Measurements from ENCODE around the gene CBFA2T3.

The CBFA2T3 gene

DNA sequence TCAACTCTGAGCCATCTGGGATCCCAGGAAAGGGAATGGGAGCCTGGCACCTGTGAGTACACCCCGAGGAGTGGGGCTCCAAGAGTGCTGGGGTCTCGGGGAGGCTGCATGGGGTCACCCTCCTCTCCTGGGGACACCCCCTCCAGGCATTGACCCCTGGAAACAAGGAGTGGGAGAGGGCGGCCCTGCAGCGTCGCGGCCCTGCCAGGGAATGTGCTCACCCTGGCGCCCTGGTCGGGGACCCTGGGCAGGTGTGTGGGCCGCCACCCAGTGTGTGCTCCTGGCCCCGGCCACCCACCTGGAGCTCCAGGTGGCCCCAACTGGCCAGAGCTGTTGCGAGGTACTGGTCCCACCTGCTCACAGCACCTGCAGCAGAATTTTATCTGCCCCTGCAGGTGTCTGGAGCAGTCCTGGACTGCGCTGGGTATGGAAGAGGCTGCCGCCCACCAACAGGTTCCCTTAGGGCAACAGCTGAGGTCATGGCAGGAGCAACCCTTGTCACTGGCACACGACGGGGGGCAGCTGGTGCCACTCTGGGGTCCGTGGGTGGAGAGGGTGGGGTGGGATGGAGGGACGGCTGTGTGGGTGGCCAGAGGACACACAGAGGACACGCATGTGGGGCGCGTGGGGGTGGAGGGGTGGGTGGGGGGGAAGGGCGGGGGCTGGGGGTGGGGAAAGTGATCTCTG, 105.1 kb downstream of the CBFA2T3 start:
- TF ChIP-seq POLR2AphosphoS5 (IDR thresholded peaks at IDR 0.05; ENCODE audit: low read depth, low read length), result no peak
- no peak for TF ChIP-seq SIN3A (IDR thresholded peaks at IDR 0.05; ENCODE audit: borderline replicate concordance, insufficient read depth, low read length)
- no peak for TF ChIP-seq FOXP2 (optimal IDR thresholded peaks at IDR 0.05; ENCODE audit: borderline replicate concordance, extremely low read depth, extremely low read length, insufficient read depth)
- TF ChIP-seq, protein P1, sequence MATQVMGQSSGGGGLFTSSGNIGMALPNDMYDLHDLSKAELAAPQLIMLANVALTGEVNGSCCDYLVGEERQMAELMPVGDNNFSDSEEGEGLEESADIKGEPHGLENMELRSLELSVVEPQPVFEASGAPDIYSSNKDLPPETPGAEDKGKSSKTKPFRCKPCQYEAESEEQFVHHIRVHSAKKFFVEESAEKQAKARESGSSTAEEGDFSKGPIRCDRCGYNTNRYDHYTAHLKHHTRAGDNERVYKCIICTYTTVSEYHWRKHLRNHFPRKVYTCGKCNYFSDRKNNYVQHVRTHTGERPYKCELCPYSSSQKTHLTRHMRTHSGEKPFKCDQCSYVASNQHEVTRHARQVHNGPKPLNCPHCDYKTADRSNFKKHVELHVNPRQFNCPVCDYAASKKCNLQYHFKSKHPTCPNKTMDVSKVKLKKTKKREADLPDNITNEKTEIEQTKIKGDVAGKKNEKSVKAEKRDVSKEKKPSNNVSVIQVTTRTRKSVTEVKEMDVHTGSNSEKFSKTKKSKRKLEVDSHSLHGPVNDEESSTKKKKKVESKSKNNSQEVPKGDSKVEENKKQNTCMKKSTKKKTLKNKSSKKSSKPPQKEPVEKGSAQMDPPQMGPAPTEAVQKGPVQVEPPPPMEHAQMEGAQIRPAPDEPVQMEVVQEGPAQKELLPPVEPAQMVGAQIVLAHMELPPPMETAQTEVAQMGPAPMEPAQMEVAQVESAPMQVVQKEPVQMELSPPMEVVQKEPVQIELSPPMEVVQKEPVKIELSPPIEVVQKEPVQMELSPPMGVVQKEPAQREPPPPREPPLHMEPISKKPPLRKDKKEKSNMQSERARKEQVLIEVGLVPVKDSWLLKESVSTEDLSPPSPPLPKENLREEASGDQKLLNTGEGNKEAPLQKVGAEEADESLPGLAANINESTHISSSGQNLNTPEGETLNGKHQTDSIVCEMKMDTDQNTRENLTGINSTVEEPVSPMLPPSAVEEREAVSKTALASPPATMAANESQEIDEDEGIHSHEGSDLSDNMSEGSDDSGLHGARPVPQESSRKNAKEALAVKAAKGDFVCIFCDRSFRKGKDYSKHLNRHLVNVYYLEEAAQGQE (IDR thresholded peaks at IDR 0.05; ENCODE audit: insufficient read depth in 1 of 2, low read depth in 2 of 2, low read length in 2 of 2), result no peak
- no peak for TF ChIP-seq TAF1 (IDR thresholded peaks at IDR 0.05; ENCODE audit: borderline replicate concordance, insufficient read depth, low read length)

DNA sequence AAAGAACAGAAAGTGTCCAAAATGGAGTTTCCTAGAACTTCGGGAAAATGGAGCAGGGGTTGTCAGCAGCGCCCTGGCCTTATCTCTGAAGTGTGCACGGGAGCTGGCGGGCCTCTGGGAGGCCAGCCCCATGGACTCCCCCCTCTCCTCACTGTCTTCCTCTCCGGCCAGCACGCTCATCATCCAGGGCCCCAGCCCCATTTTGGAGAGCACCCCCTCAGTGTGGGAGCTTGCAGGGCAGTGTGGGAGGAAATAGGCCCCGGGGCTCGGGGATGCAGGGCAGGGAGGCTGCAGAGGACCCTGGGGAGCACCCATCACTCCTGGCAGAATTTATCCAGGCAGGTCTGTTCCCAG, 105.7 kb downstream of the CBFA2T3 start:
- no peak for TF ChIP-seq POLR2AphosphoS5 (IDR thresholded peaks at IDR 0.05; ENCODE audit: low read depth, low read length)
- TF ChIP-seq, protein P1 (IDR thresholded peaks at IDR 0.05; ENCODE audit: insufficient read depth in 1 of 2, low read depth in 2 of 2, low read length in 2 of 2), result no peak
- no peak for TF ChIP-seq FOXP2 (optimal IDR thresholded peaks at IDR 0.05; ENCODE audit: borderline replicate concordance, extremely low read depth, extremely low read length, insufficient read depth)
- TF ChIP-seq TAF1 (IDR thresholded peaks at IDR 0.05; ENCODE audit: borderline replicate concordance, insufficient read depth, low read length), result no peak
- no peak for TF ChIP-seq SIN3A (IDR thresholded peaks at IDR 0.05; ENCODE audit: borderline replicate concordance, insufficient read depth, low read length)

DNA sequence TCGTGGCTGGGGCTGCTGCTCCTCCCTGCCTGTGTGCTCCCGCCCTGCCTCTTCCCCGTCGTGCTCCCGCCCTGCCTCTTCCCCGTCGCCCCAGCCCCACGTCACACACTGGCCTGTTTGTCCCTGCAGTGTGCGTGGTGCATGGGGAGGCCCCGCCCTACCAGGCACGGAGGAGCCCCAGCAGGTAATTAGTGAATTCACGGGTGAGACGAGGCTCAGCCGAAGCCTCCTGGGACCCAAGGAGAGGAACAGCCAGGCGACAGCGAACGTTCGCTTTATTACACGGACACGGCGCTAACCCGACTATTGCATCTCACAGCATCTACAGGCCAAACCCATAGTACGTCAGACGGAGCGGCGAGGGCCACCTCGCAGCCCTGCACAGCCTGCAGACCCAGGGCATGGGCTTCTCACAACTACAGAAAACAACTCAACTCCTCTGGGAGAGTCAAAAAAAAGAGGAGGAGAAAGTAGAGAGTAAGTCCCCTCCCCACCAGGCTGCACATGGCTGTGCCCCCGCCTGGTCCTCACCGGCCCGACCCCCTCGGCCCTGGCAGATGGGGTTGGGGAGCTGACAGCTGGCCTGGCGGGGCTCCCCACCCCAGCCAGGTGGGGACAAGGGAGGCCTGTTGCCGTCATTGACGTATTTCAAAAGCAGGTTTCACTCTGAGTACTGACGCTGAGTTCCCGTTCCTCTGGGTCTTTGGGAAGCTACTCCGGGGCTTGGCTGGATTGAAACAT, 106.2 kb downstream of the CBFA2T3 start:
- TF ChIP-seq, protein P1 (IDR thresholded peaks at IDR 0.05; ENCODE audit: insufficient read depth in 1 of 2, low read depth in 2 of 2, low read length in 2 of 2), result no peak
- TF ChIP-seq FOXP2 (optimal IDR thresholded peaks at IDR 0.05; ENCODE audit: borderline replicate concordance, extremely low read depth, extremely low read length, insufficient read depth), result no peak
- no peak for TF ChIP-seq POLR2AphosphoS5 (IDR thresholded peaks at IDR 0.05; ENCODE audit: low read depth, low read length)
- no peak for TF ChIP-seq SIN3A (IDR thresholded peaks at IDR 0.05; ENCODE audit: borderline replicate concordance, insufficient read depth, low read length)
- TF ChIP-seq TAF1 (IDR thresholded peaks at IDR 0.05; ENCODE audit: borderline replicate concordance, insufficient read depth, low read length), result no peak

DNA sequence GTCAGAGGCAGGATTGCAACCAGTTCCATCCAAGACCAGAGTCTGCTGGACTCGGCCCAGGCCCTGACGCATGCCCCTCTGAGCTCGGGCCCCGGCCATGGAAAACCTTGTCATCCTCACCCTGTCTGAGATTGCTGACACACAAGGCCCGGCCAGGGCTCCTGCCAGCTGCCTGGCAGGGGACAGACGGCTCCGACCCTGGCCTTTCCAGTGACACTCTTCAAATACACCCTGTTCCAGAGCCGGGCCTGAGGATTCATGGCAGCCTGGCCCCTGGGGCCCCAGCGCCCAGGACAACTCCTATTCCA, 107.4 kb downstream of the CBFA2T3 start:
- TF ChIP-seq SIN3A (IDR thresholded peaks at IDR 0.05; ENCODE audit: borderline replicate concordance, insufficient read depth, low read length) (no peak), POLR2AphosphoS5 (IDR thresholded peaks at IDR 0.05; ENCODE audit: low read depth, low read length) (no peak), TAF1 (IDR thresholded peaks at IDR 0.05; ENCODE audit: borderline replicate concordance, insufficient read depth, low read length) (no peak), FOXP2 (optimal IDR thresholded peaks at IDR 0.05; ENCODE audit: borderline replicate concordance, extremely low read depth, extremely low read length, insufficient read depth) (no peak)
- TF ChIP-seq, protein P1 (IDR thresholded peaks at IDR 0.05; ENCODE audit: insufficient read depth in 1 of 2, low read depth in 2 of 2, low read length in 2 of 2), result no peak
